H1 (cell line): ENCODE data around the gene BLOC1S3.

Experiments
- BCL11A ChIP-seq, 2 experiments: IDR thresholded peaks; one replicate each; pipeline ENCODE4 v1.6.1; 2011; ENCODE audit warnings: low read depth in 2 of 2, low read length in 2 of 2, mild to moderate bottlenecking in 2 of 2
- CHD2 ChIP-seq: IDR thresholded peaks from 2 replicates; pipeline ENCODE4 v1.6.1; 2012; ENCODE audit warnings: low read length, improper control_type of control experiment
- EP300 ChIP-seq, 2 experiments: IDR thresholded peaks; 1 replicate in 1 of 2; 2 replicates in 1 of 2; pipeline ENCODE4 v1.6.1; 2011 to 2012; ENCODE audit warnings: low read depth in 2 of 2, low read length in 2 of 2, mild to moderate bottlenecking in 2 of 2, borderline replicate concordance in 1 of 2, inconsistent platforms in 1 of 2, moderate library complexity in 1 of 2
- EZH2 ChIP-seq: fragments of 200-600 bp; sonication (generic); IDR thresholded peaks from 2 replicates; pipeline ENCODE4 v1.7.1; 2012; ENCODE audit warnings: low read depth, mild to moderate bottlenecking, moderate library complexity, low read length, inconsistent platforms; ENCODE audit not compliant: severe bottlenecking
- POLR2A ChIP-seq, 2 experiments: IDR thresholded peaks; 1 replicate in 1 of 2; 2 replicates in 1 of 2; pipeline ENCODE4 v1.6.1; 2011; ENCODE audit warnings: low read depth in 2 of 2, low read length in 2 of 2, mild to moderate bottlenecking in 2 of 2; ENCODE audit errors: control extremely low read depth in 1 of 2
- TF ChIP-seq, protein P1 (sequence below), 3 experiments: IDR thresholded peaks; 1 replicate in 2 of 3; 2 replicates in 1 of 3; pipeline versions ENCODE4 v1.5.1 to v1.6.1; 2011; ENCODE audit warnings: low read length in 3 of 3, mild to moderate bottlenecking in 3 of 3, inconsistent platforms in 2 of 3, low read depth in 1 of 3, moderate library complexity in 1 of 3; ENCODE audit not compliant: insufficient read depth in 1 of 3; ENCODE audit errors: control extremely low read depth in 1 of 3
- TF ChIP-seq, protein P2 (sequence below): IDR thresholded peaks from 2 replicates; pipeline ENCODE4 v1.6.1; 2012; ENCODE audit warnings: low read length, inconsistent platforms

DNA sequence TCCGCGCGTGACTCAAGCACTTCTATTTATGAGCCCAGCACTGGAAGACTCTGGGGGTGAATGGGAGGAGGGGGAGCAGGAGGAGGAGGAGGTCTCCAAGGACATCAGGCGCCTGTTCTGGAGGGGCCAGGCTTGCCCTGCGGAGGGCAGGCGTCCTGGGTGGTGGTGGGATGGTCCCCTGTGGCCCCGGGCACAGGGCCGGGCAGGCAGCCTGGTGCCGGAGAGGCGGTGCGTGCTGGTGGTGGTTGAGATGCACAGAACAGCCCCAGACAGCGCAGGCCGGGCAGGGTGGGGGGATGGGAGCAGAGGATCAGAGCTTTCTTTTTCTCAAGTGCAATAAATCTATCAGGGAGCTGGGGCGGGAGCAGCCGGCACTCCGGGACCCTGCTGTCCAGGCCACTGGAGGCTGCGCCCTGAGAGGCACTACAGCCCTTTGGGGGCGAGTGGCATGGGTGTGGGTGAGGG lies 31.8 kb upstream of the BLOC1S3 start:
- TF ChIP-seq CHD2 (no peak), EP300 (IDR thresholded peaks at IDR 0.05; ENCODE audit: borderline replicate concordance in 1 of 2, low read depth in 2 of 2, low read length in 2 of 2) (no peak), EZH2 (no peak), POLR2A (IDR thresholded peaks at IDR 0.05; ENCODE audit: control extremely low read depth in 1 of 2, low read depth in 2 of 2, low read length in 2 of 2) (no peak), BCL11A (IDR thresholded peaks at IDR 0.05; ENCODE audit: low read depth in 2 of 2, low read length in 2 of 2) (no peak)
- TF ChIP-seq, protein P1, sequence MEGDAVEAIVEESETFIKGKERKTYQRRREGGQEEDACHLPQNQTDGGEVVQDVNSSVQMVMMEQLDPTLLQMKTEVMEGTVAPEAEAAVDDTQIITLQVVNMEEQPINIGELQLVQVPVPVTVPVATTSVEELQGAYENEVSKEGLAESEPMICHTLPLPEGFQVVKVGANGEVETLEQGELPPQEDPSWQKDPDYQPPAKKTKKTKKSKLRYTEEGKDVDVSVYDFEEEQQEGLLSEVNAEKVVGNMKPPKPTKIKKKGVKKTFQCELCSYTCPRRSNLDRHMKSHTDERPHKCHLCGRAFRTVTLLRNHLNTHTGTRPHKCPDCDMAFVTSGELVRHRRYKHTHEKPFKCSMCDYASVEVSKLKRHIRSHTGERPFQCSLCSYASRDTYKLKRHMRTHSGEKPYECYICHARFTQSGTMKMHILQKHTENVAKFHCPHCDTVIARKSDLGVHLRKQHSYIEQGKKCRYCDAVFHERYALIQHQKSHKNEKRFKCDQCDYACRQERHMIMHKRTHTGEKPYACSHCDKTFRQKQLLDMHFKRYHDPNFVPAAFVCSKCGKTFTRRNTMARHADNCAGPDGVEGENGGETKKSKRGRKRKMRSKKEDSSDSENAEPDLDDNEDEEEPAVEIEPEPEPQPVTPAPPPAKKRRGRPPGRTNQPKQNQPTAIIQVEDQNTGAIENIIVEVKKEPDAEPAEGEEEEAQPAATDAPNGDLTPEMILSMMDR (IDR thresholded peaks at IDR 0.05; ENCODE audit: control extremely low read depth in 1 of 3, insufficient read depth in 1 of 3, low read depth in 1 of 3, low read length in 3 of 3), result no peak
- TF ChIP-seq, protein P2, sequence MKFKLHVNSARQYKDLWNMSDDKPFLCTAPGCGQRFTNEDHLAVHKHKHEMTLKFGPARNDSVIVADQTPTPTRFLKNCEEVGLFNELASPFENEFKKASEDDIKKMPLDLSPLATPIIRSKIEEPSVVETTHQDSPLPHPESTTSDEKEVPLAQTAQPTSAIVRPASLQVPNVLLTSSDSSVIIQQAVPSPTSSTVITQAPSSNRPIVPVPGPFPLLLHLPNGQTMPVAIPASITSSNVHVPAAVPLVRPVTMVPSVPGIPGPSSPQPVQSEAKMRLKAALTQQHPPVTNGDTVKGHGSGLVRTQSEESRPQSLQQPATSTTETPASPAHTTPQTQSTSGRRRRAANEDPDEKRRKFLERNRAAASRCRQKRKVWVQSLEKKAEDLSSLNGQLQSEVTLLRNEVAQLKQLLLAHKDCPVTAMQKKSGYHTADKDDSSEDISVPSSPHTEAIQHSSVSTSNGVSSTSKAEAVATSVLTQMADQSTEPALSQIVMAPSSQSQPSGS, result no peak
